Neural progenitor cell (in vitro differentiated cells): Measurements from ENCODE around the gene TMEM30A. TPM values are rescaled to one million over a fixed set of nuclear protein-coding genes. Genes with fewer than 3 reads are reported as not detected.

ENCODE experiments used
- DNase-seq: peaks from one replicate; pipeline ENCODE4 v3.0.0-alpha.2; 2016; ENCODE audit warnings: low spot score
- H2AFZ ChIP-seq: fragments of 200-600 bp; sonication (generic); replicated peaks from 2 replicates; pipeline ENCODE4 v1.6.1; 2016; ENCODE audit warnings: antibody characterized with exemption
- H3F3A ChIP-seq: fragments of 200-600 bp; sonication (generic); 2 replicates; pipeline ENCODE4 v1.6.1; 2016; ENCODE audit warnings: antibody characterized with exemption, low read depth
- H3K27ac ChIP-seq: fragments of 200-600 bp; sonication (generic); 2 replicates; pipeline ENCODE4 v1.5.1; 2016; ENCODE audit warnings: mild to moderate bottlenecking
- H3K27me3 ChIP-seq: fragments of 200-600 bp; sonication (generic); 2 replicates; pipeline ENCODE4 v1.6.1; 2016; ENCODE audit warnings: mild to moderate bottlenecking, moderate library complexity
- H3K36me3 ChIP-seq: fragments of 200-600 bp; sonication (generic); 2 replicates; pipeline ENCODE4 v1.5.1; 2016
- H3K4me1 ChIP-seq: fragments of 200-600 bp; sonication (generic); 2 replicates; pipeline ENCODE4 v1.6.1; 2016; ENCODE audit warnings: mixed run types
- H3K4me2 ChIP-seq: fragments of 200-600 bp; sonication (generic); 2 replicates; pipeline ENCODE4 v1.6.1; 2016
- H3K4me3 ChIP-seq: fragments of 200-600 bp; sonication (generic); 2 replicates; pipeline ENCODE4 v1.5.1; 2016
- H3K79me2 ChIP-seq: fragments of 200-600 bp; sonication (generic); 2 replicates; pipeline ENCODE4 v1.6.1; 2016; ENCODE audit warnings: low read depth
- H3K9ac ChIP-seq: fragments of 200-600 bp; sonication (generic); 2 replicates; pipeline ENCODE4 v1.6.1; 2016
- H3K9me3 ChIP-seq: fragments of 200-600 bp; sonication (generic); 2 replicates; pipeline ENCODE4 v1.5.1; 2016; ENCODE audit warnings: low read depth
- H4K20me1 ChIP-seq: fragments of 200-600 bp; sonication (generic); 2 replicates; pipeline ENCODE4 v1.6.1; 2016; ENCODE audit warnings: low read depth
- H3K27ac Mint-ChIP-seq: 3 replicates; pipeline ENCODE4 v1.8.0; 2021; ENCODE audit warnings: mixed read lengths
- H3K27me3 Mint-ChIP-seq: 2 replicates; pipeline ENCODE4 v1.8.0; 2022; ENCODE audit warnings: low read depth, mild to moderate bottlenecking, inconsistent platforms, moderate library complexity, mixed read lengths; ENCODE audit not compliant: insufficient read depth
- H3K36me3 Mint-ChIP-seq: 3 replicates; pipeline ENCODE4 v1.8.0; 2021; ENCODE audit warnings: mixed read lengths
- H3K4me1 Mint-ChIP-seq: 3 replicates; pipeline ENCODE4 v1.8.0; 2021; ENCODE audit warnings: mixed read lengths
- H3K4me3 Mint-ChIP-seq: 3 replicates; pipeline ENCODE4 v1.8.0; 2021; ENCODE audit warnings: mild to moderate bottlenecking, moderate library complexity, mixed read lengths
- H3K9me3 Mint-ChIP-seq: 3 replicates; pipeline ENCODE4 v1.8.0; 2020; ENCODE audit warnings: mixed read lengths
- CTCF ChIP-seq: fragments of 200-600 bp; sonication (generic); IDR thresholded peaks from 2 replicates; pipeline ENCODE4 v1.5.1; 2017; ENCODE audit warnings: antibody characterized with exemption, mild to moderate bottlenecking
- EZH2 ChIP-seq: fragments of 200-600 bp; sonication (generic); IDR thresholded peaks from 2 replicates; pipeline ENCODE4 v1.6.1; 2017; ENCODE audit warnings: antibody characterized with exemption, mild to moderate bottlenecking, moderate library complexity
- EZH2phosphoT487 ChIP-seq: fragments of 200-600 bp; sonication (generic); IDR thresholded peaks from 2 replicates; pipeline ENCODE4 v1.6.1; 2017; ENCODE audit warnings: antibody characterized with exemption
- total RNA-seq: library from RNA; depleted of rRNA; stranded (reverse); fragments of >200 nt; gene quantifications from 2 replicates; pipeline ENCODE4 v1.2.3, GENCODE V29; 2015; ENCODE audit warnings: low replicate concordance

TMEM30A gene
- total RNA-seq, 1 donor from 2014 or later, result 86.0 TPM

GRCh38 chr6:75233092-75233615 is 51.4 kb downstream of the TMEM30A start:
- peak; percentile 22 for DNase-seq
- peaks cover 3% of the 10 kb centered on the region for H3K36me3 Mint-ChIP-seq
- TF ChIP-seq CTCF (no peak), EZH2phosphoT487 (no peak)
- no peak overlapping the region for H3K27ac Mint-ChIP-seq
- Histone ChIP-seq H3K9me3 (no peaks in the 10 kb centered on the region), H3K27me3 (no peaks in the 10 kb centered on the region), H3K27ac (no peak overlapping the region), H3K4me1 (peaks cover 22% of the 10 kb centered on the region), H3K79me2 (no peaks in the 10 kb centered on the region), H2AFZ (no peak overlapping the region), H4K20me1 (no peaks in the 10 kb centered on the region), H3K4me3 (no peak overlapping the region), H3K36me3 (peaks cover 3% of the 10 kb centered on the region), H3K9ac (no peak overlapping the region), H3K4me2 (peak overlapping the region; percentile 14), H3F3A (peaks cover 31% of the 10 kb centered on the region)
- peaks cover 5% of the 10 kb centered on the region for H3K4me1 Mint-ChIP-seq
- no peak overlapping the region for H3K4me3 Mint-ChIP-seq
- H3K27me3 Mint-ChIP-seq, result peaks cover 3% of the 10 kb centered on the region
- H3K9me3 Mint-ChIP-seq, result no peaks in the 10 kb centered on the region

GRCh38 chr6:75230484-75231325 is 53.9 kb downstream of the TMEM30A start:
- H4K20me1 ChIP-seq, result no peaks in the 10 kb centered on the region
- H3K36me3 ChIP-seq, result no peaks in the 10 kb centered on the region
- H3K4me1 ChIP-seq, result peaks cover 22% of the 10 kb centered on the region
- Mint-ChIP-seq H3K4me3 (no peak overlapping the region), H3K4me1 (peaks cover 5% of the 10 kb centered on the region), H3K27me3 (peaks cover 3% of the 10 kb centered on the region), H3K36me3 (no peaks in the 10 kb centered on the region), H3K27ac (no peak overlapping the region), H3K9me3 (no peaks in the 10 kb centered on the region)
- no peak for TF ChIP-seq EZH2
- peak; percentile 74 for TF ChIP-seq CTCF
- H3K27me3 ChIP-seq, result no peaks in the 10 kb centered on the region
- H3F3A ChIP-seq, result peaks cover 9% of the 10 kb centered on the region
- no peak overlapping the region for H3K9ac ChIP-seq
- no peaks in the 10 kb centered on the region for H3K79me2 ChIP-seq
- H3K4me3 ChIP-seq, result no peak overlapping the region
- no peak overlapping the region for H3K27ac ChIP-seq
- DNase-seq, result peak; percentile 66
- no peak overlapping the region for H3K4me2 ChIP-seq
- no peaks in the 10 kb centered on the region for H3K9me3 ChIP-seq
- peak overlapping the region; percentile 40 for H2AFZ ChIP-seq

GRCh38 chr6:75224303-75224926 is 60.2 kb downstream of the TMEM30A start:
- H3K4me1 Mint-ChIP-seq, result no peaks in the 10 kb centered on the region
- Histone ChIP-seq H4K20me1 (no peaks in the 10 kb centered on the region), H3K27me3 (no peaks in the 10 kb centered on the region), H3K9ac (no peak overlapping the region), H3K9me3 (no peaks in the 10 kb centered on the region), H3K4me2 (no peak overlapping the region), H3K79me2 (no peaks in the 10 kb centered on the region), H3K36me3 (no peaks in the 10 kb centered on the region), H3K27ac (no peak overlapping the region), H3K4me3 (no peak overlapping the region), H2AFZ (no peak overlapping the region), H3F3A (no peaks in the 10 kb centered on the region), H3K4me1 (peaks cover 10% of the 10 kb centered on the region)
- no peak overlapping the region for H3K27ac Mint-ChIP-seq
- peaks cover 4% of the 10 kb centered on the region for H3K27me3 Mint-ChIP-seq
- DNase-seq, result no peak
- TF ChIP-seq CTCF, result no peak
- no peaks in the 10 kb centered on the region for H3K9me3 Mint-ChIP-seq
- H3K4me3 Mint-ChIP-seq, result no peak overlapping the region
- H3K36me3 Mint-ChIP-seq, result no peaks in the 10 kb centered on the region
